Mesenchymal stem cell (in vitro differentiated cells and primary cell): ENCODE data around the gene ENOSF1.
A peak's percentile ranks its signal among the peaks of the same experiment; 100 is the strongest.

ENCODE experiments used
- DNase-seq: peaks from one replicate; pipeline ENCODE4 v3.0.0-alpha.2; 2013
- H2AFZ ChIP-seq: one replicate; pipeline ENCODE4 v1.6.1; 2013; ENCODE audit warnings: low read depth, mild to moderate bottlenecking, control low read depth, inconsistent platforms, low read length, moderate library complexity
- H2AK5ac ChIP-seq: 2 replicates; pipeline ENCODE4 v1.6.1; 2013; ENCODE audit warnings: low read length, moderate library complexity, mild to moderate bottlenecking, inconsistent platforms; ENCODE audit not compliant: severe bottlenecking
- H2BK120ac ChIP-seq: one replicate; pipeline ENCODE4 v1.6.1; 2013; ENCODE audit warnings: low read depth, mild to moderate bottlenecking, inconsistent platforms, low read length, moderate library complexity
- H2BK12ac ChIP-seq, 2 experiments: one replicate each; pipeline ENCODE4 v1.6.1; 2013; ENCODE audit warnings: inconsistent platforms in 2 of 2, low read length in 2 of 2, mild to moderate bottlenecking in 2 of 2, moderate library complexity in 2 of 2, control low read depth in 1 of 2
- H2BK15ac ChIP-seq: one replicate; pipeline ENCODE4 v1.6.1; 2013; ENCODE audit warnings: mild to moderate bottlenecking, low read depth, inconsistent platforms; ENCODE audit not compliant: poor library complexity, severe bottlenecking
- H2BK5ac ChIP-seq: 2 replicates; pipeline ENCODE4 v1.6.1; 2013; ENCODE audit warnings: low read depth, mild to moderate bottlenecking, low read length, control low read depth, inconsistent platforms; ENCODE audit not compliant: poor library complexity, severe bottlenecking
- H3K14ac ChIP-seq, 2 experiments: one replicate each; pipeline ENCODE4 v1.6.1; 2013; ENCODE audit warnings: inconsistent platforms in 2 of 2, low read length in 2 of 2, control low read depth in 1 of 2, mild to moderate bottlenecking in 1 of 2, moderate library complexity in 1 of 2
- H3K18ac ChIP-seq, 2 experiments: one replicate each; pipeline ENCODE4 v1.6.1; 2013; ENCODE audit warnings: inconsistent platforms in 2 of 2, low read length in 2 of 2, control low read depth in 1 of 2, low read depth in 1 of 2, mild to moderate bottlenecking in 1 of 2
- H3K23ac ChIP-seq, 2 experiments: one replicate each; pipeline ENCODE4 v1.6.1; 2013; ENCODE audit warnings: inconsistent platforms in 2 of 2, low read length in 2 of 2, mild to moderate bottlenecking in 2 of 2, moderate library complexity in 2 of 2, control low read depth in 1 of 2
- H3K27ac ChIP-seq: 2 replicates; pipeline ENCODE4 v1.5.1; 2013; ENCODE audit warnings: mild to moderate bottlenecking, moderate library complexity, low read length, control low read depth, inconsistent platforms; ENCODE audit not compliant: poor library complexity, severe bottlenecking
- H3K27me3 ChIP-seq, 2 experiments: 2 replicates each; pipeline versions ENCODE4 v1.6.1 to v1.7.0; 2013; ENCODE audit warnings: low read length in 2 of 2, mild to moderate bottlenecking in 2 of 2, moderate library complexity in 2 of 2, control low read depth in 1 of 2, inconsistent platforms in 1 of 2; ENCODE audit not compliant: control insufficient read depth in 1 of 2, insufficient read depth in 1 of 2
- H3K36me3 ChIP-seq, 2 experiments: 2 replicates each; pipeline versions ENCODE4 v1.6.1 to v1.7.0; 2013; ENCODE audit warnings: low read length in 2 of 2, control low read depth in 1 of 2, inconsistent platforms in 1 of 2, low read depth in 1 of 2, mild to moderate bottlenecking in 1 of 2; ENCODE audit not compliant: insufficient read depth in 2 of 2, control insufficient read depth in 1 of 2
- H3K4ac ChIP-seq, 2 experiments: one replicate each; pipeline ENCODE4 v1.6.1; 2013; ENCODE audit warnings: inconsistent platforms in 2 of 2, low read length in 2 of 2, mild to moderate bottlenecking in 2 of 2, moderate library complexity in 2 of 2, control low read depth in 1 of 2, low read depth in 1 of 2
- H3K4me1 ChIP-seq: 2 replicates; pipeline ENCODE4 v1.6.1; 2013; ENCODE audit warnings: low read depth, low read length, control low read depth; ENCODE audit not compliant: control insufficient read depth, insufficient read depth
- H3K4me2 ChIP-seq: 2 replicates; pipeline ENCODE4 v1.6.1; 2013; ENCODE audit warnings: low read length, mild to moderate bottlenecking, inconsistent platforms; ENCODE audit not compliant: poor library complexity, severe bottlenecking
- H3K4me3 ChIP-seq, 2 experiments: 2 replicates each; pipeline versions ENCODE4 v1.5.1 to v1.7.0; 2013; ENCODE audit warnings: low read length in 2 of 2, mild to moderate bottlenecking in 2 of 2, control low read depth in 1 of 2, low read depth in 1 of 2; ENCODE audit not compliant: insufficient read depth in 1 of 2
- H3K79me1 ChIP-seq: replicated peaks from 2 replicates; pipeline ENCODE4 v1.6.1; 2013; ENCODE audit warnings: mild to moderate bottlenecking, control low read depth, low read length, inconsistent platforms; ENCODE audit not compliant: poor library complexity, severe bottlenecking
- H3K9ac ChIP-seq: 2 replicates; pipeline ENCODE4 v1.7.0; 2013; ENCODE audit warnings: mild to moderate bottlenecking, low read length, moderate library complexity
- H3K9me3 ChIP-seq: 2 replicates; pipeline ENCODE4 v1.7.0; 2013; ENCODE audit warnings: mild to moderate bottlenecking, low read length; ENCODE audit not compliant: control insufficient read depth
- H4K8ac ChIP-seq: one replicate; pipeline ENCODE4 v1.6.1; 2013; ENCODE audit warnings: inconsistent platforms, mild to moderate bottlenecking, low read length, moderate library complexity
- H4K91ac ChIP-seq: one replicate; pipeline ENCODE4 v1.6.1; 2013; ENCODE audit warnings: mild to moderate bottlenecking, low read length, inconsistent platforms
- WGBS: methylation state at CpG from one replicate; pipeline ENCODE4 v1.1.7; 2013; ENCODE audit warnings: mixed read lengths; 5-methylcytosine and 5-hydroxymethylcytosine counted together

ENOSF1 gene

GRCh38 chr18:711657-712400 lies 601 bp downstream of the ENOSF1 start:
- H3K27me3 ChIP-seq = no peaks in the 10 kb centered on the region
- no peaks in the 10 kb centered on the region for H3K9me3 ChIP-seq
- H3K14ac ChIP-seq = peak overlapping the region in 1 of 2 experiments; percentile 88
- H2BK5ac ChIP-seq = no peak overlapping the region
- H3K79me1 ChIP-seq = peaks cover 15% of the 10 kb centered on the region
- H2BK12ac ChIP-seq = peak overlapping the region in 1 of 2 experiments; percentile 16
- peak overlapping the region; percentile 84 to 96 for H3K18ac ChIP-seq
- H3K9ac ChIP-seq = peak overlapping the region; percentile 91
- H3K36me3 ChIP-seq = peaks cover 11 to 14% of the 10 kb centered on the region in 2 experiments
- H3K23ac ChIP-seq = peak overlapping the region in 1 of 2 experiments; percentile 36
- peak overlapping the region; percentile 64 for H2BK120ac ChIP-seq
- H3K4ac ChIP-seq = peak overlapping the region; percentile 35 to 71
- peaks cover 5% of the 10 kb centered on the region for H3K4me1 ChIP-seq
- H3K4me2 ChIP-seq = peak overlapping the region; percentile 92
- peak overlapping the region; percentile 59 for H3K27ac ChIP-seq
- peak overlapping the region; percentile 20 for H2AK5ac ChIP-seq
- peak overlapping the region; percentile 74 for H4K91ac ChIP-seq
- peak overlapping the region; percentile 62 for H2AFZ ChIP-seq
- peak overlapping the region; percentile 96 for H4K8ac ChIP-seq
- under 1% methylated on average over 30 of the region's 42 CpGs for WGBS
- H3K4me3 ChIP-seq = peak overlapping the region; percentile 74 to 81
- H2BK15ac ChIP-seq = peak overlapping the region; percentile 86
- peak; percentile 94 for DNase-seq

- Histone ChIP-seq H3K9me3 (no peaks in the 10 kb centered on the region), H2BK15ac (no peak overlapping the region), H4K91ac (peak overlapping the region; percentile 74), H2AK5ac (peak overlapping the region; percentile 20), H2BK120ac (peak overlapping the region; percentile 37), H2AFZ (peak overlapping the region; percentile 0), H2BK5ac (no peak overlapping the region), H3K4me1 (peaks cover 5% of the 10 kb centered on the region), H3K9ac (peak overlapping the region; percentile 91), H2BK12ac (no peak overlapping the region), H3K27me3 (no peaks in the 10 kb centered on the region), H3K23ac (no peak overlapping the region), H3K4me3 (peak overlapping the region; percentile 74 to 81), H3K14ac (no peak overlapping the region), H3K27ac (peak overlapping the region; percentile 3), H3K36me3 (peaks cover 11 to 16% of the 10 kb centered on the region in 2 experiments), H3K4ac (peak overlapping the region; percentile 35 to 69), H4K8ac (peak overlapping the region; percentile 72), H3K79me1 (peaks cover 15% of the 10 kb centered on the region), H3K18ac (peak overlapping the region; percentile 31 to 77), H3K4me2 (peak overlapping the region; percentile 92)
- DNase-seq = no peak
- 16% methylated on average over 8 of the region's 8 CpGs for WGBS
These were observed 1.1 kb downstream of the ENOSF1 start for GRCh38 chr18:711310-711656.

GRCh38 chr18:710418-711300 lies 1.8 kb downstream of the ENOSF1 start:
- Histone ChIP-seq H2BK12ac (no peak overlapping the region), H2AFZ (no peak overlapping the region), H3K23ac (no peak overlapping the region), H3K27me3 (no peaks in the 10 kb centered on the region), H4K8ac (no peak overlapping the region), H3K4ac (no peak overlapping the region), H3K36me3 (peaks cover 11 to 21% of the 10 kb centered on the region in 2 experiments), H3K18ac (no peak overlapping the region), H3K14ac (no peak overlapping the region), H3K4me2 (peak overlapping the region; percentile 92), H3K9me3 (no peaks in the 10 kb centered on the region), H3K27ac (no peak overlapping the region), H3K9ac (peak overlapping the region; percentile 91), H3K4me1 (peaks cover 5% of the 10 kb centered on the region), H4K91ac (no peak overlapping the region), H2BK15ac (no peak overlapping the region), H3K4me3 (peak overlapping the region in 1 of 2 experiments; percentile 81), H2BK5ac (no peak overlapping the region), H2AK5ac (no peak overlapping the region), H2BK120ac (no peak overlapping the region), H3K79me1 (peaks cover 17% of the 10 kb centered on the region)
- 90% methylated on average over 1 of the region's 3 CpGs for WGBS
- DNase-seq = no peak

GRCh38 chr18:709771-710170 lies 2.7 kb downstream of the ENOSF1 start:
- no peak overlapping the region for H4K91ac ChIP-seq
- H3K27me3 ChIP-seq = no peaks in the 10 kb centered on the region
- no peak overlapping the region for H2BK5ac ChIP-seq
- H3K27ac ChIP-seq = no peak overlapping the region
- H2AFZ ChIP-seq = no peak overlapping the region
- no peak overlapping the region for H3K14ac ChIP-seq
- H3K18ac ChIP-seq = no peak overlapping the region
- H2BK12ac ChIP-seq = no peak overlapping the region
- no peak overlapping the region for H3K9ac ChIP-seq
- no peak overlapping the region for H4K8ac ChIP-seq
- H2BK15ac ChIP-seq = no peak overlapping the region
- no peak overlapping the region for H2AK5ac ChIP-seq
- no peak overlapping the region for H3K4ac ChIP-seq
- no peak overlapping the region for H3K23ac ChIP-seq
- no peak overlapping the region for H3K4me2 ChIP-seq
- no peaks in the 10 kb centered on the region for H3K9me3 ChIP-seq
- peaks cover 5% of the 10 kb centered on the region for H3K4me1 ChIP-seq
- H3K4me3 ChIP-seq = no peak overlapping the region
- H3K36me3 ChIP-seq = peaks cover 11 to 29% of the 10 kb centered on the region in 2 experiments
- peak; percentile 31 for DNase-seq
- WGBS = 88% methylated on average over 1 of the region's 1 CpG
- H2BK120ac ChIP-seq = no peak overlapping the region
- H3K79me1 ChIP-seq = peaks cover 20% of the 10 kb centered on the region
